Eye (tissue), 1 donor: ENCODE results near the gene PLAC8L1.
"Not testable (repeated sequence)": the region's sequence is repeated elsewhere in the genome, so short reads cannot be mapped to it uniquely, and the experiment has no call there.

Experiments used
- DNase-seq: peaks from one replicate; pipeline ENCODE4 v3.0.0-alpha.2; 2015

PLAC8L1 gene

DNA sequence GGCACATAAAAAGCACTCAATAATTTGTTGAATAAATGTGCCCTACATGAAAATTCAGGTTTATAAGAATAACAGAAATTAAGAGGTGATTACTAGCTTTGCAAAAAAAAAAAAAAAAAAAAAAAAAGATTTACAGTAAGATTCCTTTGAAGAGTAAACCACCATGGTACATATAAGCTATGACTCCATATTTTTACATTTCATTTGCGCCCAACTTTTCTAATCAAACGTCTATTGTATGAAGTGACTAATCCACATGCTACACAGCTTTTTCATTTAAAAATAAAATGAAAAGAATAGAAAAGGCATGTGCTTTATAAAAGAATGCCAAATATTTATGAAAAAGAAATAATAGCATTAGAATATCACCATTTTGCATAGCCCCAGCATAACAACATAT lies at the start of gene PLAC8L1:
Gene PLAC8L1 (minus strand): TSS at position 101 of the 400 bp plus-strand sequence. CDS start 1,266 bp downstream, outside the sequence.
- no peak for DNase-seq

DNA sequence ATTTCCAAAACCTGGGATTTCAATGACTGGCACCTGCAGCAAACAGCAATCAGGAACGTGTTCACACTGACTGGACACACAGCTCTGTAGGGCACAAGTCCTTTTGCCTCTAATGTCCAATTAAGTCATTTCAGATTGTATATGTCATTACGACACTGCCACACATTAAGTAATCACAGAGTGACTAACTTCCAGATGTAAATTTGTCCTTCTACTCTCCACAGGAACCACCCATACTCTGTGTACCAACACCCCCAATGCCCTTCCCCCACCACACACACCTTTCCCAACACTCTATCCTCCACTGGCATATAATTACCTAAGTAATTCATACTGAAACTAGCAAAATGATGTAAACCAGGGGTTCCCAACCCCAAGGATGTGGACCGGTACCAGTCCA lies 46.6 kb upstream of the PLAC8L1 start:
- DNase-seq: no peak

GRCh38 chr5:146137967-146138403 lies 32.6 kb upstream of the PLAC8L1 start:
- DNase-seq: peak; percentile 11

- peak; percentile 64 for DNase-seq
Measured at GRCh38 chr5:146130440-146131045, 25.2 kb upstream of the PLAC8L1 start.

DNA sequence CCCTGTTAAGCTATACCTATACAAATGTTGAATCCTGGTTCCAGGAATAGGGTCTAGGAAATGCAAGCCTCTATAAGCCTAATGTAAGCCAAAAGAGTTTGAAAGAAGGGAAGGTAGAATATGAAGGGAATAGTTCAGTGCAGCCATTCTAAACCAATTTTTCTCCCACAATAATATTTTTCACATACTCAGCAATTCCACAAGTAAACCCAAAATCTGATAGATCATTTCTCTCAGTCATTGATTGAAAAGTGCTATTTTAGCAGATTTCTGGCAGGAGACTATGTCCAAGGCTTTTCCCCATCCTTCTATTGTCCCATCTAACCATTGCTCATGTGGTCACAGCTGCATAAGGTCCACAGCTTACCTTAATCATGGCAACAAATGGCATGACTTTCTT lies 20.7 kb upstream of the PLAC8L1 start:
- no peak for DNase-seq

GRCh38 chr5:146124580-146124979 lies 19.2 kb upstream of the PLAC8L1 start:
- no peak for DNase-seq

- not testable (repeated sequence) for DNase-seq
Measured at GRCh38 chr5:146121451-146121850, 16.1 kb upstream of the PLAC8L1 start.

DNA sequence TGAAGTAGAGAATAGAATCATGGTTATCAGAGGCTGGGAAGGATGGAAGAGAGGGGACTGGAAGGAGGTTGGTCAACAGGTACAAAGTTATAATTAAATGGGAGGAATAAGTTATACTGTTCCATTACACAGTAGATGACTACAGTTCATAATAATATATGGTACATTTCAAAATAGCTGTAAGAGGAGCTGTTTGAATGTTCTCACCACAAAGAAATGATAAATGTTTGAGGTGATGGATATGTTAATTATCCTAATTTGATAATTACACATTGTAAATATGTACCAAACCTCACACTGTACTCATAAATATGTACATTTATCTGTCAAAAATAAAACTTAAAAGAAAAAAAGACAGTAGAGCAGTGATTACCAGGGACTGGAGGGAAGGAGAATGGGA lies 12.9 kb upstream of the PLAC8L1 start:
- no peak for DNase-seq

GRCh38 chr5:146117216-146117615 lies 11.8 kb upstream of the PLAC8L1 start:
- DNase-seq: not testable (repeated sequence)

DNA sequence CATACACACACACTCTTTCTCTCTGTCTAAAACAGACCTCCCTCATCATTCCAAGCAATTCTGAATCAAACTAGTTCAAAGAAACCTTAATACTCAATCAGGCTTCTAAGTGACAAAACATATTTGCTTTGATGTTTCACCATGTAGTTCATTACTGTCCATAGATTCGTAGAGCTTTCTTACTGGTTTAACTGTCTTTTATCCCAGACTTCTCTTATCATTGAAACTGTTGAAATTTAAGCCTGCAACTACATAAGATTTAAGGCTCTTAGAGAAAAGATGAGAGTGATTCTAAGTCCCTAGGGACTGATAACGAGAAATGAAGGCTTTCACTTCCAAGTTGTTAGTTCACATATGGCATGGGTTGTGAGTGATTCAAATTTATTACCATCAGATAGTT lies 11.0 kb upstream of the PLAC8L1 start:
- DNase-seq: no peak

DNA sequence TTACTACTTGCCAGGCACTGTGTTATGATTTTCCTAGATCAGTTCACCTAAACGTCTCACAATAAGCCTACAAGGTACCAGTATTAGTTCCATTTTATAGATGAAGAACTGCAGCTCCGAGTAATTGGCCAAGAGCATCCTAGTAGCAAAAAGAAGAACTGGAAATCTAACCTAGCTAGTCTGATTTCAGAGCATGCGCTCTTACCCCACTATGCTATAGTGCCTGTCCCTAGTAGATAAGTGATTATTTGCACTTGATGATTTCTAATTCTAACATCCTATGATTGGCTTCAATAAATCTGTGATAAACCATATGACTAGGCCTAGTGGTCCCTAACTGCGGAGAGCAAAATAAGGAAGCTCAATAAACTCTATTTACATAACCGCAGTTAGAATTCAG lies 7.1 kb upstream of the PLAC8L1 start:
- DNase-seq: no peak

- no peak for DNase-seq
Measured at GRCh38 chr5:146111409-146111808, 6.0 kb upstream of the PLAC8L1 start.

- no peak for DNase-seq
Measured at GRCh38 chr5:146109379-146109778, 4.0 kb upstream of the PLAC8L1 start.

DNA sequence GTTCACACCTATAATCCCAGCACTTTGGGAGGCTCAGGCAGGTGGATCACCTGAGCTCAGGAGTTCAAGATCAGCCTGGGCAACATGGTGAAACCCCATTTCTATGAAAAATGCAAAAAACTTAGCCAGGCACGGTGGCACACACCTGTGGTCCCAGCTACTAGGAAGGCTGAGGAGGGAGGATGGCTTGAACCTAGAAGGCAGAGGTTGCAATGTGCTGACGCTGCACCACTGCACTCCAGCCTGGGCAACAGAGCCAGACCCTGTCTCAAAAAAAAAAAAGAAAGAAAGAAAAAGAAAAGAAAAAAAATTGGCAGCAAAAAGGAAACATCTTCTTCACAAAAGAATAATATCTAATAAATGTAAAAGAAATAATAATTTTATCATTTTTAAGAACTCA lies 3.5 kb upstream of the PLAC8L1 start:
- not testable (repeated sequence) for DNase-seq

- DNase-seq: no peak
Measured at GRCh38 chr5:146107901-146108300, 2.5 kb upstream of the PLAC8L1 start.

DNA sequence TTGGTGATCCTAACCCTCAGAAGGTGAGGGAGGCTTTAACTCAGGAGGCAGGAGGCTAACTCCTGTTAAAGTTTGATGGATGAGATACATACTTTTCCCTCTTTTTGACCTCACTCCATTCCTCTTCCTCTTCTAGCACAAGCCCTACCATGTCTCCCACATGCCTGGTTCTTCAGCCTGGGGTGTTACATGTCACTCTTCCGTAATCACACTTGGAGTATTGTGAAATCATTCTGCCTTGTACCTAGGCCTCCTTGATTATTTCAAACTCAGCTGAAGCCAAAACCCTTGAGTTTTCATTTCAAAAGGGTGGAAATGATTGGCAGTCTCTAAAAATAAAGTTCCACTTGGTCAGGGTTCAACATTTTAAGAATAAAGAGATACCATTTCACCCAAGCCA lies 1.8 kb downstream of the PLAC8L1 start:
- DNase-seq: no peak

- DNase-seq: no peak
Measured at GRCh38 chr5:146101646-146102045, 3.7 kb downstream of the PLAC8L1 start.

DNA sequence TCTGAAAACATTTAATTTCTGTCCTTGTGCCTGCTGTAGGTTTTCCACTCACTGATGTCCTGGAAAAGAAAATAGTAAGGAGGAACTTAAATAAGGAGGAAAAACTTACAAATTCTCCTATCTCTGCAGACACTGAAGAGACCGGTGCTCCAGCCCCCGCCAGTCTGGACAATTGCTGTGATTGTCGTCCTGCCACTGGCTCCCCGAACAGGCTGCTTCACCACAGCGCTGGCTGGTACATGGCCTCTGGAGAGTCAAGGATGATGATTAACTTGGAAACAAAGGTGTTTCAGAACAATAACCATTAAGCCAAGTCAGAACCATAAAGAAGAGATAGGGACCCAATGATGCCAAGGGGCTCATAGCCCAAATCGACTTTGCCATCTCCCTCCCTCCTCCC lies 7.3 kb downstream of the PLAC8L1 start:
- no peak for DNase-seq

DNA sequence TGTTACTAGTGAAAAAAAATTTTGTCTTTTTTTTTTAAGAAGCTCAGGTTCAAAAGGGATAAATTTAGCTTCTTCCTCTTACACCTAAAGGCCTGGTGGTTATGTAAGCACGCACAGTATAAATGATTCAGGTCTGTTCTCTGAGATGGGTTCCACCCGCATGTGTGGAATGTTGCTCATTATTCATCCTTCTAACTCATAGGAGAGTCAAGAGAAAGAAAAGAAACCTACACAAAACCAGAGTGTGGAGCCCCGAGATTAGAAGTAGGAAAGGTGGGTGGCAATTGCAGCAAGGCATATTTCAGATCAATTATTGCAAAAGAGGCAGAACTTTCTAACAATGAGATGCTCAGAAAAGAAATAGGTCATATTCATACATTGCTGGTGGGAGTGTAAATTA lies 13.5 kb downstream of the PLAC8L1 start:
- DNase-seq: no peak

- no peak for DNase-seq
Measured at GRCh38 chr5:146089287-146089686, 16.1 kb downstream of the PLAC8L1 start.

DNA sequence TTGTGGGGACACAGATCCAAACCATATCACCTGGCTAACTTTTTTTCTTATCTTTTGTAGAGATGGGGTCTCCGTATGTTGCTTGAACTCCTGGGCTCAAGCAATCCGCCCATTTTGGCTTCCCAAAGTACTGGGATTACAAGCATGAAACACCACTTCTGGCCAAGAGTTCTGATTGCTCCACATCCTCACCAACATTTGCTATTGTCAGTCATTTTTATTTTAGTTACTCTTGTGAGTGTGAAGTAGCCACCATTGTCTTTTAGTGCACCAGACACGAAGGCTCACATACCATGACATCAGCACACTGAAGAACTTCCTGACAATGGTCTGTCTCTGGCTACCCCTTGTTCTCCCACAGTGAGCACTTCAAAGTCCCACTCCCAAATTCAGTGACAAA lies 17.3 kb downstream of the PLAC8L1 start:
- no peak for DNase-seq

GRCh38 chr5:146084376-146084775 lies 21.0 kb downstream of the PLAC8L1 start:
- DNase-seq: no peak

GRCh38 chr5:146082798-146083197 lies 22.6 kb downstream of the PLAC8L1 start:
- DNase-seq: no peak

GRCh38 chr5:146081556-146081955 lies 23.8 kb downstream of the PLAC8L1 start:
- peak; percentile 29 for DNase-seq

GRCh38 chr5:146079695-146080373 lies 25.5 kb downstream of the PLAC8L1 start:
- DNase-seq: no peak
